HEK293 (cell line): ENCODE results near the gene PTDSS2.

Experiments
- CTCF ChIA-PET: fragments of 350-600 bp; formaldehyde crosslinking; extraction: SDS; loops from one replicate; lab custom pipeline; 2021; ENCODE audit warnings: antibody characterized with exemption; lab: Yijun Ruan, JAX
- POLR2A ChIA-PET: fragments of 300-600 bp; formaldehyde crosslinking; extraction: SDS; loops from one replicate; lab custom pipeline; 2020; ENCODE audit warnings: antibody characterized with exemption, inconsistent platforms; lab: Yijun Ruan, JAX
- H3K27ac ChIP-seq: fragments of 200-500 bp; sonication (Bioruptor generic); 2 replicates; pipeline ENCODE4 v1.5.1; 2014; ENCODE audit warnings: low read depth, low read length, control low read depth, inconsistent platforms; ENCODE audit errors: extremely low read depth
- H3K36me3 ChIP-seq, 2 experiments: fragments of 200-500 bp in 1 of 2; sonication (Bioruptor generic) in 1 of 2; 1 replicate in 1 of 2; 2 replicates in 1 of 2; pipeline ENCODE4 v1.5.1; 2014 to 2017; ENCODE audit warnings: inconsistent platforms in 2 of 2, low read length in 2 of 2; ENCODE audit not compliant: control insufficient read depth in 2 of 2, insufficient read depth in 1 of 2
- H3K4me1 ChIP-seq: fragments of 200-500 bp; sonication (Bioruptor generic); 2 replicates; pipeline ENCODE4 v1.5.1; 2014; ENCODE audit warnings: mild to moderate bottlenecking, low read length, inconsistent platforms; ENCODE audit not compliant: control insufficient read depth, insufficient read depth
- H3K4me3 ChIP-seq: 2 replicates; pipeline ENCODE4 v1.5.1; 2011; ENCODE audit warnings: low read depth, mild to moderate bottlenecking, control low read depth, low read length, moderate library complexity
- H3K9me3 ChIP-seq: fragments of 200-500 bp; sonication (Bioruptor generic); 2 replicates; pipeline ENCODE4 v1.5.1; 2014; ENCODE audit warnings: low read depth, low read length, inconsistent platforms; ENCODE audit not compliant: control insufficient read depth, insufficient read depth
- BCL11A ChIP-seq: fragments of 450-650 bp; formaldehyde crosslinking; IDR thresholded peaks from 2 replicates; pipeline ENCODE4 v1.5.1; 2016; ENCODE audit warnings: low read depth, missing biosample characterization, missing genetic modification characterization
- GFI1B ChIP-seq: fragments of 450-650 bp; formaldehyde crosslinking; IDR thresholded peaks from 2 replicates; pipeline ENCODE4 v1.5.1; 2016; ENCODE audit warnings: missing biosample characterization, missing genetic modification characterization
- KLF7 ChIP-seq: fragments of 450-650 bp; formaldehyde crosslinking; IDR thresholded peaks from 2 replicates; pipeline ENCODE4 v1.5.1; 2016; ENCODE audit warnings: missing biosample characterization, missing genetic modification characterization, borderline replicate concordance
- WT1 ChIP-seq: fragments of 450-650 bp; formaldehyde crosslinking; IDR thresholded peaks from 2 replicates; pipeline ENCODE4 v1.5.1; 2016; ENCODE audit warnings: missing biosample characterization, missing genetic modification characterization
- ZFP41 ChIP-seq: fragments of 450-650 bp; formaldehyde crosslinking; IDR thresholded peaks from 2 replicates; pipeline ENCODE4 v1.5.1; 2016; ENCODE audit warnings: missing biosample characterization, missing genetic modification characterization, borderline replicate concordance
- ZNF24 ChIP-seq: fragments of 450-650 bp; formaldehyde crosslinking; IDR thresholded peaks from 2 replicates; pipeline ENCODE4 v1.5.1; 2016; ENCODE audit warnings: missing biosample characterization, missing genetic modification characterization
- ZNF341 ChIP-seq: fragments of 450-650 bp; formaldehyde crosslinking; IDR thresholded peaks from 2 replicates; pipeline ENCODE4; 2016; ENCODE audit warnings: low read depth, missing biosample characterization, missing genetic modification characterization
- ZNF529 ChIP-seq: fragments of 450-650 bp; formaldehyde crosslinking; IDR thresholded peaks from 2 replicates; pipeline ENCODE4 v1.5.1; 2017; ENCODE audit warnings: missing genetic modification characterization, missing biosample characterization; ENCODE audit not compliant: insufficient replicate concordance
- ZNF530 ChIP-seq: fragments of 450-650 bp; formaldehyde crosslinking; IDR thresholded peaks from 2 replicates; pipeline ENCODE4 v1.5.1; 2016; ENCODE audit warnings: low read depth, missing biosample characterization, missing genetic modification characterization
- ZNF707 ChIP-seq: fragments of 450-650 bp; formaldehyde crosslinking; IDR thresholded peaks from 2 replicates; pipeline ENCODE4 v1.5.1; 2016; ENCODE audit warnings: missing biosample characterization, missing genetic modification characterization
- ZNF791 ChIP-seq: fragments of 450-650 bp; formaldehyde crosslinking; IDR thresholded peaks from 2 replicates; pipeline ENCODE4 v1.5.1; 2016; ENCODE audit warnings: missing biosample characterization, missing genetic modification characterization
- ZNF830 ChIP-seq: fragments of 450-650 bp; IDR thresholded peaks from 2 replicates; pipeline ENCODE4 v1.5.0; 2018; ENCODE audit warnings: missing biosample characterization, missing genetic modification characterization, low read depth, mild to moderate bottlenecking, moderate library complexity
- TF ChIP-seq, protein P1 (sequence below): fragments of 450-650 bp; formaldehyde crosslinking; IDR thresholded peaks from 2 replicates; pipeline ENCODE4 v1.5.1; 2017; ENCODE audit warnings: missing biosample characterization, missing genetic modification characterization
- TF ChIP-seq, protein P2 (sequence below): fragments of 450-650 bp; formaldehyde crosslinking; IDR thresholded peaks from 2 replicates; pipeline ENCODE4 v1.5.1; 2016; ENCODE audit warnings: missing biosample characterization, missing genetic modification characterization

Gene PTDSS2

DNA sequence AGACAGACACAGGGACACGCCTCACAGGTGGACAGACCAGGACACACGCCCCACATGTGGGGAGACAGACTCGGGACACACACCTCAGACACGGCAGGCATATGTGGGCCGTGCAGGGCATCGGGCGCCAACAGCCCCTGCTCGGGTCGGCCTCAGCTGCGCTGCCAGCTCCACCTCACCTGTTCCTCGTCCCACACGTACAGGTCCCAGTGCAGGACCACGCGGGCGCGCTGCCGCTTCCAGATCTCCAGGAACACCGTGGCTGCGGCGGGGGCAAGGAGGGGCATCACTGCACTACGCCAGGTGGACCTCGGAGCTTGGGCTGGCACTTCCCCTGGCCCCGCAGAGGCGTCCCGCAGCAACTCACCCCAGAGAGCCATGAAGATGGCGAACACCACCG is 20.7 kb upstream of the PTDSS2 start:
- Histone ChIP-seq H3K4me3 (no peak overlapping the region), H3K36me3 (no peaks in the 10 kb centered on the region), H3K4me1 (no peaks in the 10 kb centered on the region), H3K9me3 (no peaks in the 10 kb centered on the region), H3K27ac (no peak overlapping the region)
- ChIA-PET CTCF (no interaction called here), POLR2A (no interaction called here)
- TF ChIP-seq ZNF529 (tag by site-specific recombination) (no peak), ZNF707 (tag by site-specific recombination) (no peak), ZNF341 (no peak), GFI1B (tag by site-specific recombination) (no peak), WT1 (tag by site-specific recombination) (no peak)

DNA sequence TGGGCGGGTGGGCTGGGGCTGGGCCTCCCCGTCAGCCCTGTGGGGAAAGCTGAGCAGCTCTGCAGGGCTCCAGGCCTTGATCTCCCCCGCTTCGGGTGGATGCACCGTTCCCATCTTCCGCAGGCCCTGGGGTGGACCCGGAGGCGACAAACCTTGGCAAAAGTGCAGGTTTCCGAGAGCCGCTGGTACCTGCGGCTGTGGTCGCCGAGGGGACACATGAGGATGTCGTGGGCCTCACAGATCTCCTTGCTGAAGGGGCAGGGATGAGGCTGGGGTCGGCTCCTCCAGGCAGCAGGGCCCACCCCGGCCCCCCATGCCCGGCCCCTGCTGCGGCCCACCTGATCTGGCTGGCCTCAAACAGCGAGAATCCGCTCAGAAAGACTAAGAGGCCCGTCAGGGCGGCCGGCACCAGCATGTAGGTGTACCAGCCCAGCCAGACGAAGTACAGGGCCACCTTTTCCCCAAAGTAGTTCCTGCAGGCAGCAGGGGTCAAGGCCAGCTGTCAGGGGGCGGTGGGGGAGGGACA is 20.1 kb upstream of the PTDSS2 start:
- Histone ChIP-seq H3K4me3 (no peak overlapping the region), H3K27ac (no peak overlapping the region), H3K4me1 (no peaks in the 10 kb centered on the region)
- no peak for TF ChIP-seq ZNF24 (tag by site-specific recombination)
- no peak for TF ChIP-seq ZNF830 (tag by site-specific recombination)
- no peak for TF ChIP-seq GFI1B (tag by site-specific recombination)
- no peak for TF ChIP-seq ZFP41 (tag by site-specific recombination)
- TF ChIP-seq, protein P1, sequence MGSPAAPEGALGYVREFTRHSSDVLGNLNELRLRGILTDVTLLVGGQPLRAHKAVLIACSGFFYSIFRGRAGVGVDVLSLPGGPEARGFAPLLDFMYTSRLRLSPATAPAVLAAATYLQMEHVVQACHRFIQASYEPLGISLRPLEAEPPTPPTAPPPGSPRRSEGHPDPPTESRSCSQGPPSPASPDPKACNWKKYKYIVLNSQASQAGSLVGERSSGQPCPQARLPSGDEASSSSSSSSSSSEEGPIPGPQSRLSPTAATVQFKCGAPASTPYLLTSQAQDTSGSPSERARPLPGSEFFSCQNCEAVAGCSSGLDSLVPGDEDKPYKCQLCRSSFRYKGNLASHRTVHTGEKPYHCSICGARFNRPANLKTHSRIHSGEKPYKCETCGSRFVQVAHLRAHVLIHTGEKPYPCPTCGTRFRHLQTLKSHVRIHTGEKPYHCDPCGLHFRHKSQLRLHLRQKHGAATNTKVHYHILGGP (tag by site-specific recombination), result no peak
- TF ChIP-seq ZNF530 (tag by site-specific recombination), result no peak
- TF ChIP-seq, all 188 proteins: peak for 0
- Histone ChIP-seq H3K9me3 (no peaks in the 10 kb centered on the region), H3K36me3 (no peaks in the 10 kb centered on the region)
- CTCF ChIA-PET, result no interaction called here
- POLR2A ChIA-PET, result no interaction called here

DNA sequence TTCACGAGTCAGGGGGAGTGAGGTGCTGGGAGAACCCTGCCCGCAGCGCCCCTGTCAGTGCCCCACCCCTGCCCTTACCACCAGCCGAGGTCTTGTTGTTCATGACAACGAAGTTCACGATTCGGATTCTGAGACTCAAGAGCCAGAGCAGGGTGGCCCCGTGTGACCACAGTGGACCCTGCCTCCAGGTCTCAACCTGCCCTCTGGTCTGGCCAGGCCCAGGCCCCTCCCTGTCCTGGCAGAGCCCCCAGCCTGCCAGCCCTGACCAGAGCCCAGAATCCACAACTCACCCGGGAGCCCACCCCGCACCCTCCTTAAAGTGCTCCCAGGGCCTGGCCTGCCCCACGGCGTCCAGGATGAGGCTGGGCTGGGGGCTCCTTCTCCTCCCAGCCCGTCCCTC is 18.2 kb upstream of the PTDSS2 start:
- H3K4me1 ChIP-seq, result no peaks in the 10 kb centered on the region
- CTCF ChIA-PET, result no interaction called here
- H3K9me3 ChIP-seq, result no peaks in the 10 kb centered on the region
- POLR2A ChIA-PET, result no interaction called here
- TF ChIP-seq BCL11A (tag by site-specific recombination), result no peak
- TF ChIP-seq, protein P2, sequence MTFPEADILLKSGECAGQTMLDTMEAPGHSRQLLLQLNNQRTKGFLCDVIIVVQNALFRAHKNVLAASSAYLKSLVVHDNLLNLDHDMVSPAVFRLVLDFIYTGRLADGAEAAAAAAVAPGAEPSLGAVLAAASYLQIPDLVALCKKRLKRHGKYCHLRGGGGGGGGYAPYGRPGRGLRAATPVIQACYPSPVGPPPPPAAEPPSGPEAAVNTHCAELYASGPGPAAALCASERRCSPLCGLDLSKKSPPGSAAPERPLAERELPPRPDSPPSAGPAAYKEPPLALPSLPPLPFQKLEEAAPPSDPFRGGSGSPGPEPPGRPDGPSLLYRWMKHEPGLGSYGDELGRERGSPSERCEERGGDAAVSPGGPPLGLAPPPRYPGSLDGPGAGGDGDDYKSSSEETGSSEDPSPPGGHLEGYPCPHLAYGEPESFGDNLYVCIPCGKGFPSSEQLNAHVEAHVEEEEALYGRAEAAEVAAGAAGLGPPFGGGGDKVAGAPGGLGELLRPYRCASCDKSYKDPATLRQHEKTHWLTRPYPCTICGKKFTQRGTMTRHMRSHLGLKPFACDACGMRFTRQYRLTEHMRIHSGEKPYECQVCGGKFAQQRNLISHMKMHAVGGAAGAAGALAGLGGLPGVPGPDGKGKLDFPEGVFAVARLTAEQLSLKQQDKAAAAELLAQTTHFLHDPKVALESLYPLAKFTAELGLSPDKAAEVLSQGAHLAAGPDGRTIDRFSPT (tag by site-specific recombination), result peak; percentile 47; the same call in 1 of the 2 replicates
- TF ChIP-seq, all 188 proteins: peak for 1
- Histone ChIP-seq H3K4me3 (no peak overlapping the region), H3K36me3 (no peaks in the 10 kb centered on the region), H3K27ac (no peak overlapping the region)

DNA sequence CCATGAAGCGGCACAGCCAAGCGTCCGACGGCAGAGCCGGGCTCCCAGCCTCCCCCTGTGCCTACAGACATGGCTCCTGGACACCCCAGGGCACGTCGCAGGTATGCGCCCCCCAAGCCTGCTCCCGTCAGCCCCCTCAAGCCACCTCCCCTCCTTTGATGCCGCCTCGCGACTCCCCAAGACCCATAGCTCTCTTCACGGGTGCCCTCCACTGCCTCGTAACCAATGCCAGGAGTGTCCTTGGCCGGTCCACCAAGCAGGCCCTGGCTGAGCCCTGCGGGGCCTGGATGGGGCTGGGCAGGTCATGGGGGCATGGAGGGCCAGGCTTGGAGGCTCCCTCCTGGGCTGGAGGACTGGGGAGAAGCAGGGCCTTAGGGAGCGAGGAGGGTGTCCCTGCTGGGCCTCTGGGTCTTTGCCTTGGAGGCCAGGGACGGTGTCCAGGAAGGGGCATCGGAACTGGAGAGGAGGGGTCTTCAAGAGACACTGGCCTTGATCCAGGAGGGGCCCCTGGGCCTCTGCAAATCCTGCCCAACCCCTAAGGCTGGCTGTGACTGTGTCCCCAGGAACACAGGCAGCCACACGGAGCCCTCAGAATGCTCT is 17.5 kb upstream of the PTDSS2 start:
- TF ChIP-seq ZNF791, result no peak
- no peak for TF ChIP-seq KLF7 (tag by site-specific recombination)
- no peaks in the 10 kb centered on the region for H3K9me3 ChIP-seq
- no peaks in the 10 kb centered on the region for H3K36me3 ChIP-seq
- H3K4me3 ChIP-seq, result no peak overlapping the region
- ChIA-PET CTCF (no interaction called here), POLR2A (no interaction called here)
- no peaks in the 10 kb centered on the region for H3K4me1 ChIP-seq
- H3K27ac ChIP-seq, result no peak overlapping the region
